Measurements from ENCODE around the gene TMEM231.
A peak's percentile ranks its signal among the peaks of the same experiment; 100 is the strongest.
"Not testable (repeated sequence)": the region's sequence is repeated elsewhere in the genome, so short reads cannot be mapped to it uniquely, and the experiment has no call there.

TMEM231 gene

GRCh38 chr16:75555707-75556430, at the start of gene TMEM231:
TMEM231 (minus strand) TSS chr16:75556252; CDS start chr16:75556209, 43 bp downstream.
- peak; percentile 92 to 95 for DNase-seq

- DNase-seq, result no peak
Observed at GRCh38 chr16:75603241-75603640, 47.2 kb upstream of the TMEM231 start.

GRCh38 chr16:75599452-75600277, 43.6 kb upstream of the TMEM231 start:
- DNase-seq, result no peak

- DNase-seq, result peak in 1 of 2 donors; percentile 31
Observed at GRCh38 chr16:75593825-75594820, 38.1 kb upstream of the TMEM231 start.

- no peak for DNase-seq
Observed at GRCh38 chr16:75593308-75593707, 37.3 kb upstream of the TMEM231 start.

GRCh38 chr16:75591927-75592326, 35.9 kb upstream of the TMEM231 start:
- DNase-seq, result not testable (repeated sequence)

- no peak for DNase-seq
Observed at GRCh38 chr16:75590920-75591843, 35.1 kb upstream of the TMEM231 start.

GRCh38 chr16:75589306-75589705, 33.3 kb upstream of the TMEM231 start:
- no peak for DNase-seq

GRCh38 chr16:75588716-75589115, 32.7 kb upstream of the TMEM231 start:
- no peak for DNase-seq

GRCh38 chr16:75584108-75584507, 28.1 kb upstream of the TMEM231 start:
- no peak for DNase-seq

- no peak for DNase-seq
Observed at GRCh38 chr16:75579281-75579834, 23.3 kb upstream of the TMEM231 start.

- DNase-seq, result no peak
Observed at GRCh38 chr16:75578725-75579124, 22.7 kb upstream of the TMEM231 start.

GRCh38 chr16:75578212-75578611, 22.2 kb upstream of the TMEM231 start:
- DNase-seq, result no peak

- no peak for DNase-seq
Observed at GRCh38 chr16:75576384-75576811, 20.3 kb upstream of the TMEM231 start.

GRCh38 chr16:75575958-75576357, 19.9 kb upstream of the TMEM231 start:
- DNase-seq, result peak; percentile 46 to 61

- DNase-seq, result no peak
Observed at GRCh38 chr16:75573955-75574354, 17.9 kb upstream of the TMEM231 start.

GRCh38 chr16:75572864-75573542, 17.0 kb upstream of the TMEM231 start:
- DNase-seq, result no peak

GRCh38 chr16:75570396-75571065, 14.5 kb upstream of the TMEM231 start:
- peak; percentile 46 to 55 for DNase-seq

GRCh38 chr16:75567911-75568310, 11.9 kb upstream of the TMEM231 start:
- no peak for DNase-seq

- peak in 1 of 2 donors; percentile 24 for DNase-seq
Observed at GRCh38 chr16:75566758-75567255, 10.8 kb upstream of the TMEM231 start.
